ENCODE measurements around the gene MED29.
A peak's percentile ranks its signal among the peaks of the same experiment; 100 is the strongest.

Gene MED29

DNA sequence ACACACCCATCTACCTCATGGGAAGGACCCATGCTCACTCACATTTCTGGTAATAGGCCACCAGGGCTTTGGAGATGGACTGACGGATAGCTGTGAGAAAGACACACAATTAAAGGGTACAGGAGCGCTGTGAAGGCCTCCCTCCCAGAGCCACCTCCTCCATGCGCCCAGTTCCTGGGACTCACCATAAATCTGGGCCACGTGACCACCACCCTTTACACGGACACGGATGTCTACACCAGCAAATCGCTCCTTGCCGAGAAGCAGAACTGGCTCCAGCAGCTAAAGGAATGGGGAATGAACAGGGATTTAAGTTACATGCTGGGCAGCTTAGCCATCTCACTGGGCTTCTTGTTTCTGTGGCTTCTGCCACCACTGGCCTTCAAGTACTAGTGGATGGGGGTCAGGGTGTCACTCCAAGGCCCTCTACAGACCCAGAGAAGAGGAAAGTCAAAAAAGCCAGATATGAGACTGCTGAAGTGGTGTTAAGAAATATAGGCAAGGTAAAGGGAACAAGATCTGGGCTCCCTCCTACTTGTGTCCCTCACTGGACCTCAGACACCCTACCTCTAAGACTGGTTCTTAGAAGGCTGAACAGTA lies 42.4 kb downstream of the MED29 start:
- DNase-seq: no peak

DNA sequence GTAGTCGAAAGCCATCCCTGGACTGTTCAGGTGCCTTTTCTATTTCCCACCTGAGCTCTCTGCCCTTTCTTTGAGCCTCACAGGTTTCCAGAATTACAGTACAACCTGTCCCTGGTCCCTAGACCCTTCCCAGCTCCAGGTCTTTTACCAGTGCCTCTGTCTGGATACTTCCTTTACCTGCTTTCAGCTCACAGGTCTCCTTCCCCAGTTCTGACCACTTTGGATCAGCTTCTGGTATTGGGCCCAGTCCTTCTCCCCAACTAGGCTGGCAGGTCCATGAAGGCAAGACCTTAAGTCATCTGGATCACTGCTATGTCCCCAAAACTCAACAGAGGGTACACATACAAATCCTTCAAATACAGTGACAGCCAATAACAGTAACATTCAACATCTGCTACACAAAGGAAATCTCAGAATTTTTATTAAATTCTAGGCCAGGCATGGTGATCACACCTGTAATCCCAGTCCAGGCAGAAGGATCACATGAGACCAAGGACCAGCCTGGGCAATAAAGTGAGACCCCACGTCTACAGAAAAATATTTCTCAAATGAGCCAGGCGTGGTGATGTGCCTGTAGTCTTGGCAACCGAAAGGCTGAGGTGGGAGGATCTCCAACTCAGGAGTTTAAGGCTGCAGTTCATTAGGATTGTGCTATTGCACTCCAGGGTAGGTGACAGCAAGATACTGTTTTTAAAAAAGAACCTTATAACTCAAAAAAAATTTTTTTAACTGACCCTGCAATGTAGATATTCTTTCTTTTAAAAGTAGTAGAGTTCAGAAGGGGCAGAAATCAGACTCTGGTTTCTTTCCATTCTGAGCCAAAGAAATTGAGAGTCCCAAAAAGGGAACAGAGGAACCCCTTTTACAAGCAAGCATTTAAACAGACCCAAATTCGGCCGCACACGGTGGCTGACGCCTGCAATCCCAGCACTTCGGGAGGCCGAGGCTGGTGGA lies 43.2 kb downstream of the MED29 start:
- DNase-seq: peak; percentile 13

GRCh38 chr19:39435499-39436349 lies 44.5 kb downstream of the MED29 start, which contains the start of gene RPS16:
Gene RPS16 (minus strand): TSS chr19:39435949. CDS start chr19:39435895, 54 bp downstream.
- peak; percentile 98 for DNase-seq

DNA sequence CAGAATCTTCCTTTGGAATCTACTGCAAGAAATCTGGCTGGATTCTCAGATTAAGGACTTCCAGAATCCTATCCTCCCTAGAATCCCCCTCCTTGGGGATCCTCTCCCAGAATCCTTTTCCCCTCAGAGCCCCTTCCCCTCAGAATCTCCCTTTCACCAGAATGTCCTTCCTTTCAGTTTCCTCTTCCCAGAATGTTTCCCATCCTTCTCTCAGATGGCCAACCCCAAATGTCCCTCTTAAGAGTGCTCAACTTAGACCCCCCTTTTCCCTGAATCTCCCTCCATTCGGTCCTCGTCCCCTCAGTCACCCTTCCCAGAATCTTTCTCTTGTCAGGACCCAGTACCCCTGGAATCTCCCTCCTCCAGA lies 45.2 kb downstream of the MED29 start:
- no peak for DNase-seq

- DNase-seq: peak; percentile 58
These were observed 47.2 kb downstream of the MED29 start for GRCh38 chr19:39438270-39438934.

DNA sequence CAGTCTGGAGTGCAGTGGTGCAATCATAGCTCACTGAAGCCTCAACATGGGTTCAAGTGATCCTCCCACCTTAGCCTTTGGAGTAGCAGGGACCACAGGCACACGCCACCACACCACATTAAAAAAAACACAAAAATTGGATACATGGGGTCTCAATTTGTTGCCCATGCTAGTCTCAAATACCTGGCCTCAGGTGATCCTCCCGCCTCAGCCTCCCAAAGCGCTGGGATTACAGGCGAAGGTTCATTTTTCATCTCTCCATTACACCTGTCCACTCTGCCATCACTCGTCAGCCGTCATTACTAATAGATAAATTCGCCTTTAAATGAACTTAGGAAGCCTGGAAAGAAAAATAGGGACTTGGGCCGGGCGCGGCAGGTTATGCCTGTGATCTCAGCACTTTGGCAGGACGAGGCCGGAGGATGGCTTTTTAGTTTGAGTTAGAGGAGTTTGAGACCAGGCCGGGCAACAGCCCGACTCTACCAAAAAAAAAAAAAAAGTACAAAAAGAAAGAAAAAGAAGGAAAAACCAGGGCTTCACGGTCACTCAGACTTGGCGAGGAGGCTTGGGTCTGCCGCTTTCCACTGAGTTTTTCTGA lies 53.5 kb downstream of the MED29 start:
- peak; percentile 17 for DNase-seq

- peak; percentile 96 for DNase-seq
These were observed 54.3 kb downstream of the MED29 start, which contains the start of gene SUPT5H for GRCh38 chr19:39445196-39446111. Gene SUPT5H (plus strand): TSS chr19:39445582. CDS start chr19:39445891, 309 bp downstream.

DNA sequence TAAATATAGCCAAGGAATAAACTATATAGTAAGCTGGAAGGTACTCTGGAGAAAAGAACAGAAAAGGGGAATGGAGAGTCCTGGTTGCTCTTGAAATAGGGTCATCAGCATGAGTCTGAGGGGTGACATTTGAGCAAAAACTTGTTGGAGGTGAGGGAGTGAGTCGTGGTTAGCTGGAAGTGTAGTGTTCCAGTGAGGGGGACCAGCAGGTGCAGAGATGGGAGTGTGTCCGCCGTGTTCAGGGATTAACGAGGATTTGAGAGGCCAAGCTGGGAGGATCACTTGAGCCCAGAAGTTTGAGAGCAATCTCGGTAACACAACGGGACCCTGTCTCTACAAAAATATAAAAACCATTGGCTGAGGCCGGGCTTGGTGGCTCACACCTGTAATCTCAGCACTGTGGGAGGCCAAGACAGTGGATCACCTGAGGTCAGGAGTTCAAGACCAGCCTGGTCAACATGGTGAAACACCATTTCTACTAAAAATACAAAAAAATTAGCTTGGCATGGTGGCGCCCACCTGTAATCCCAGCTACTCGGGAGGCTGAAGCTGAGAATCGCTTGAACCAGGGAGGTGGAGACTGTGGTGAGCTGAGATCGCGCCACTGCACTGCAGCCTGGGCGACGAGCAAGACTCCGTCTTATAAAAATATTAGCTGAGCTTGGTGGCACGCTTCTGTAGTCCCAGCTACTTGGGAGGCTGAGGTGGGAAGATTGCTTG lies 55.3 kb downstream of the MED29 start:
- DNase-seq: no peak

DNA sequence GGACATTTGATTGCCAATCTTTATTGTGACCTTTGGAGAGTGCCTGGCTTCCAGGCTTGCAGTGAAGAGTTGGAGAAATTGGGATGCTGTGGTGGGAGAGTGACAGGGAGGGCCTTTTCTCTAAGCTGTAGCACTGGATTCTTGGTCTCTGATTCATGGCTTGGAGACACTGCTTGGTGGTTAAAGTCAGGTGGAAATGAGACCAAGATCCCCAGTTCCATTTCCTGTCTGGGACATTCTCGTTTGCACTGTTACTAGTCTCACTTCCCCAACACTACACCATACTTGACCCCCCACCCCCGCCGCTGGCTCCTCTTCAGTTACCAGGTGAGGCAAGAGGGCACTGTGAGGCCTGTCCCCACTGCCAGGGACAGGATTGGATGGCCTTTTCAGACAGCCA lies 57.1 kb downstream of the MED29 start:
- peak; percentile 62 for DNase-seq

DNA sequence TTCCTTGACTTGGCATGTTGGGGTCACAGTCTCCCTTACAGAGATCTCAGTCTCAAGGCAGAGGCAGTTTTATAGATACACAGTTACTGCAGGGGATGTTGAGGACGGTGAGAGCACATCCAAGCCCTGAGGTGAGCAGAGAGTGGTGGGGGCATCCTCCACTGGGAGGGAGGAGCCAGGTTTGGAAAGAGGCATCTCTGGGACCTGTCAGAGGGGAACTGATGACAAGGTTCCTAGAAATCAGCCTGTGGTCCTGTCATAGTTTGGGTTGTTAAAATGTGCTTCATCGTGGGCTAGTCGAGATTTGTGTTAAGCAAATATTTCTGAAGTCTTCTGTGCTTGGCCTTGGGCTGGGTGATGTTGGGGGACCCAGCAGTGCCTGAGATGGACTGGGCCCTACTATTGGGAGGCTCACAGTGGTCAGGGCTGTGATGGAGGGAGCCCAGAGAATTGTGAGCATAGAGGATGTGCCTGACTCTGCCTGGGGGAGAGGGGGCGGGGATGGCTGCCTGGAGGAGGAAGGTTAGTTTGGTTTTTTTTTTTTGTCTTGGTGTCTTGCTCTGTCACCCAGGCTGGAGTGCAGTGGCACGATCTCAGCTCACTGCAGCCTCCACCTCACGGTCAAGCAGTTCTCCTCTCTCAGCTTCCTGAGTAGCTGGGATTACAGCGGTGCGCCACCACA lies 58.1 kb downstream of the MED29 start:
- no peak for DNase-seq
